PC-9 (cell line): ENCODE measurements around the gene ERVW-1.

Experiments
- CTCF ChIP-seq: fragments of 200-600 bp; sonication (generic); conservative IDR thresholded peaks from 2 replicates; pipeline ENCODE4 v1.6.1; 2017; ENCODE audit warnings: mixed run types, antibody characterized with exemption, mild to moderate bottlenecking, moderate library complexity
- EZH2 ChIP-seq: fragments of 200-600 bp; sonication (generic); IDR thresholded peaks from 2 replicates; pipeline ENCODE4 v1.8.0; 2017; ENCODE audit warnings: antibody characterized with exemption, low read depth

GRCh38 chr7:92487804-92488203, 10.1 kb upstream of the ERVW-1 start:
- no peak for TF ChIP-seq CTCF
- TF ChIP-seq EZH2 = no peak
